Measurements from ENCODE around the gene POLA2. TPM values are rescaled to one million over a fixed set of nuclear protein-coding genes. Genes with fewer than 3 reads are reported as not detected.
A peak's percentile ranks its signal among the peaks of the same experiment; 100 is the strongest.

The POLA2 gene
- total RNA-seq, 1 donor from 2014 or later, result 5.2 TPM

- H3K9me3 ChIP-seq (ENCODE audit: insufficient read depth, low read depth, low read length), result no peaks in the 10 kb centered on the region
- peaks cover 13% of the 10 kb centered on the region for H3K4me1 Mint-ChIP-seq (ENCODE audit: low read depth, unreplicated experiment)
- peak overlapping the region; percentile 94 for H3K4me2 ChIP-seq (ENCODE audit: low read length)
- peaks cover 60% of the 10 kb centered on the region for H3K79me2 ChIP-seq (ENCODE audit: insufficient read depth, low read length)
- no peaks in the 10 kb centered on the region for H3K36me3 ChIP-seq (ENCODE audit: insufficient read depth, low read length)
- H2AFZ ChIP-seq (ENCODE audit: low read depth, low read length), result no peak overlapping the region
- peak overlapping the region; percentile 83 for H3K27ac ChIP-seq (ENCODE audit: low read depth, low read length)
- H3K27me3 Mint-ChIP-seq (ENCODE audit: low read depth, unreplicated experiment), result no peaks in the 10 kb centered on the region
- peak overlapping the region; percentile 80 for H3K4me3 ChIP-seq (ENCODE audit: insufficient read depth, low read depth, low read length)
- TF ChIP-seq, protein P1, sequence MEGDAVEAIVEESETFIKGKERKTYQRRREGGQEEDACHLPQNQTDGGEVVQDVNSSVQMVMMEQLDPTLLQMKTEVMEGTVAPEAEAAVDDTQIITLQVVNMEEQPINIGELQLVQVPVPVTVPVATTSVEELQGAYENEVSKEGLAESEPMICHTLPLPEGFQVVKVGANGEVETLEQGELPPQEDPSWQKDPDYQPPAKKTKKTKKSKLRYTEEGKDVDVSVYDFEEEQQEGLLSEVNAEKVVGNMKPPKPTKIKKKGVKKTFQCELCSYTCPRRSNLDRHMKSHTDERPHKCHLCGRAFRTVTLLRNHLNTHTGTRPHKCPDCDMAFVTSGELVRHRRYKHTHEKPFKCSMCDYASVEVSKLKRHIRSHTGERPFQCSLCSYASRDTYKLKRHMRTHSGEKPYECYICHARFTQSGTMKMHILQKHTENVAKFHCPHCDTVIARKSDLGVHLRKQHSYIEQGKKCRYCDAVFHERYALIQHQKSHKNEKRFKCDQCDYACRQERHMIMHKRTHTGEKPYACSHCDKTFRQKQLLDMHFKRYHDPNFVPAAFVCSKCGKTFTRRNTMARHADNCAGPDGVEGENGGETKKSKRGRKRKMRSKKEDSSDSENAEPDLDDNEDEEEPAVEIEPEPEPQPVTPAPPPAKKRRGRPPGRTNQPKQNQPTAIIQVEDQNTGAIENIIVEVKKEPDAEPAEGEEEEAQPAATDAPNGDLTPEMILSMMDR (IDR thresholded peaks at IDR 0.05; ENCODE audit: insufficient read depth, low read depth, low read length), result no peak
- TF ChIP-seq EZH2 (IDR thresholded peaks at IDR 0.05; ENCODE audit: insufficient read depth, low read length), result no peak
- no peaks in the 10 kb centered on the region for H3K27me3 ChIP-seq (ENCODE audit: insufficient read depth, low read length)
- no peak for FAIRE-seq
- no peak for DNase-seq (ENCODE audit: low read depth)
- peaks cover 46% of the 10 kb centered on the region for H4K20me1 ChIP-seq (ENCODE audit: insufficient read depth, low read length)
- peak overlapping the region; percentile 88 for H3K4me3 Mint-ChIP-seq (ENCODE audit: unreplicated experiment)
- H3K36me3 Mint-ChIP-seq (ENCODE audit: low read depth, unreplicated experiment), result peaks cover 1% of the 10 kb centered on the region
- H3K4me1 ChIP-seq (ENCODE audit: insufficient read depth, low read length), result peaks cover 14% of the 10 kb centered on the region
- no peaks in the 10 kb centered on the region for H3K9me3 Mint-ChIP-seq (ENCODE audit: unreplicated experiment)
- peak overlapping the region; percentile 2 for H3K27ac Mint-ChIP-seq (ENCODE audit: unreplicated experiment)
- peak overlapping the region; percentile 92 for H3K9ac ChIP-seq (ENCODE audit: low read length)
Measured at GRCh38 chr11:65334696-65335295, 73.0 kb downstream of the POLA2 start.

DNA sequence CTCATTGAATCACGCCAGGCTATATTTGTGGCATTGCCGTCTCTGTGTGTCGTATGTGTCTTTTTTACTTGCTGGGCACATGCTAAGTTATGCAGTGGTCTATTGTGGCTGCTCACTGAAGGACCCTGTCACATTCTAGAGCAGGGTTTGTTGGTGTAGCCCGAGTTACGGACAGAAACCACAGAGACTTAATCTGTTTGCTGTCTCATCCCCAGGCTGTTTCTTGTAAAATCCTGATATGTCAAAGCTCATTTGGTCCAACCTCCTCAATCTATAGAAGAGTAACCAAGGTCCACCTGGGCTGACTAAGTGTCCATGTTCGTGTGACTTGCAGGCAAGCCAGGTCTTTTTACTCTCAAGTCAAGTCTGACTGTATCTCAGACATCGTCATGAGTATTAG is 76.9 kb downstream of the POLA2 start:
- H3K9me3 ChIP-seq (ENCODE audit: insufficient read depth, low read depth, low read length), result no peaks in the 10 kb centered on the region
- peaks cover 27% of the 10 kb centered on the region for H3K36me3 ChIP-seq (ENCODE audit: insufficient read depth, low read length)
- H3K27me3 ChIP-seq (ENCODE audit: insufficient read depth, low read length), result no peaks in the 10 kb centered on the region
- Mint-ChIP-seq H3K27me3 (ENCODE audit: low read depth, unreplicated experiment) (no peaks in the 10 kb centered on the region), H3K27ac (ENCODE audit: unreplicated experiment) (no peak overlapping the region), H3K9me3 (ENCODE audit: unreplicated experiment) (no peaks in the 10 kb centered on the region), H3K36me3 (ENCODE audit: low read depth, unreplicated experiment) (peaks cover 9% of the 10 kb centered on the region), H3K4me1 (ENCODE audit: low read depth, unreplicated experiment) (peaks cover 17% of the 10 kb centered on the region), H3K4me3 (ENCODE audit: unreplicated experiment) (peak overlapping the region; percentile 17)
- no peak overlapping the region for H2AFZ ChIP-seq (ENCODE audit: low read depth, low read length)
- H3K4me1 ChIP-seq (ENCODE audit: insufficient read depth, low read length), result peaks cover 13% of the 10 kb centered on the region
- peaks cover 69% of the 10 kb centered on the region for H3K79me2 ChIP-seq (ENCODE audit: insufficient read depth, low read length)
- TF ChIP-seq EZH2 (IDR thresholded peaks at IDR 0.05; ENCODE audit: insufficient read depth, low read length), result no peak
- TF ChIP-seq, protein P1 (IDR thresholded peaks at IDR 0.05; ENCODE audit: insufficient read depth, low read depth, low read length), result no peak
- FAIRE-seq, result no peak
- H3K4me2 ChIP-seq (ENCODE audit: low read length), result no peak overlapping the region
- peaks cover 68% of the 10 kb centered on the region for H4K20me1 ChIP-seq (ENCODE audit: insufficient read depth, low read length)
- no peak overlapping the region for H3K27ac ChIP-seq (ENCODE audit: low read depth, low read length)
- no peak overlapping the region for H3K9ac ChIP-seq (ENCODE audit: low read length)
- no peak overlapping the region for H3K4me3 ChIP-seq (ENCODE audit: insufficient read depth, low read depth, low read length)
- no peak for DNase-seq (ENCODE audit: low read depth)

- FAIRE-seq, result no peak
- TF ChIP-seq EZH2 (IDR thresholded peaks at IDR 0.05; ENCODE audit: insufficient read depth, low read length), result no peak
- TF ChIP-seq, protein P1 (IDR thresholded peaks at IDR 0.05; ENCODE audit: insufficient read depth, low read depth, low read length), result no peak
- Histone ChIP-seq H3K4me3 (ENCODE audit: insufficient read depth, low read depth, low read length) (no peak overlapping the region), H4K20me1 (ENCODE audit: insufficient read depth, low read length) (peaks cover 74% of the 10 kb centered on the region), H3K36me3 (ENCODE audit: insufficient read depth, low read length) (peaks cover 43% of the 10 kb centered on the region), H3K9ac (ENCODE audit: low read length) (no peak overlapping the region), H3K4me2 (ENCODE audit: low read length) (no peak overlapping the region), H3K27ac (ENCODE audit: low read depth, low read length) (no peak overlapping the region), H3K9me3 (ENCODE audit: insufficient read depth, low read depth, low read length) (no peaks in the 10 kb centered on the region), H2AFZ (ENCODE audit: low read depth, low read length) (no peak overlapping the region), H3K27me3 (ENCODE audit: insufficient read depth, low read length) (no peaks in the 10 kb centered on the region), H3K4me1 (ENCODE audit: insufficient read depth, low read length) (peaks cover 3% of the 10 kb centered on the region), H3K79me2 (ENCODE audit: insufficient read depth, low read length) (peaks cover 53% of the 10 kb centered on the region)
- H3K9me3 Mint-ChIP-seq (ENCODE audit: unreplicated experiment), result no peaks in the 10 kb centered on the region
- H3K27ac Mint-ChIP-seq (ENCODE audit: unreplicated experiment), result no peak overlapping the region
- DNase-seq (ENCODE audit: low read depth), result no peak
- H3K4me3 Mint-ChIP-seq (ENCODE audit: unreplicated experiment), result no peak overlapping the region
- no peaks in the 10 kb centered on the region for H3K27me3 Mint-ChIP-seq (ENCODE audit: low read depth, unreplicated experiment)
- H3K36me3 Mint-ChIP-seq (ENCODE audit: low read depth, unreplicated experiment), result peaks cover 15% of the 10 kb centered on the region
- H3K4me1 Mint-ChIP-seq (ENCODE audit: low read depth, unreplicated experiment), result peaks cover 25% of the 10 kb centered on the region
Measured at GRCh38 chr11:65340226-65340625, 78.5 kb downstream of the POLA2 start.

All from astrocyte (in vitro differentiated cells and primary cell).